BLaER1 treated with 17β-estradiol and CSF1 and Interleukin-3, amounts not matched to agents 10 nM and 100 nM (cell line): ENCODE data around the gene ARMS2.
A peak's percentile ranks its signal among the peaks of the same experiment; 100 is the strongest.

Experiments
- H3K27ac ChIP-seq, 11 experiments: shearing (Covaris generic); formaldehyde crosslinking; 2 replicates each; pipeline ENCODE4 v1.8.1; 2022
- H3K27me3 ChIP-seq, 11 experiments: shearing (Covaris generic); formaldehyde crosslinking; 2 replicates each; pipeline ENCODE4 v1.8.1; 2022
- H3K36me3 ChIP-seq, 11 experiments: shearing (Covaris generic); formaldehyde crosslinking; 2 replicates each; pipeline ENCODE4 v1.8.1; 2022
- H3K4me1 ChIP-seq, 10 experiments: shearing (Covaris generic); formaldehyde crosslinking; 2 replicates each; pipeline ENCODE4 v1.8.1; 2022
- H3K4me2 ChIP-seq, 11 experiments: shearing (Covaris generic); formaldehyde crosslinking; 2 replicates each; pipeline ENCODE4 v1.8.1; 2022
- H3K4me3 ChIP-seq, 10 experiments: shearing (Covaris generic); formaldehyde crosslinking; 2 replicates each; pipeline ENCODE4 v1.8.1; 2022
- H3K9ac ChIP-seq, 11 experiments: shearing (Covaris generic); formaldehyde crosslinking; 2 replicates each; pipeline ENCODE4 v1.8.1; 2022
- H3K9me3 ChIP-seq, 11 experiments: shearing (Covaris generic); formaldehyde crosslinking; replicated peaks in 1 of 11; 2 replicates each; pipeline ENCODE4 v1.8.1; 2022
- H4K20me1 ChIP-seq, 11 experiments: shearing (Covaris generic); formaldehyde crosslinking; 2 replicates each; pipeline ENCODE4 v1.8.1; 2022
- Cebpa-rat ChIP-seq, 11 experiments: shearing (Covaris generic); IDR thresholded peaks; 2 replicates each; pipeline ENCODE4 v1.8.1; 2022

Gene ARMS2

DNA sequence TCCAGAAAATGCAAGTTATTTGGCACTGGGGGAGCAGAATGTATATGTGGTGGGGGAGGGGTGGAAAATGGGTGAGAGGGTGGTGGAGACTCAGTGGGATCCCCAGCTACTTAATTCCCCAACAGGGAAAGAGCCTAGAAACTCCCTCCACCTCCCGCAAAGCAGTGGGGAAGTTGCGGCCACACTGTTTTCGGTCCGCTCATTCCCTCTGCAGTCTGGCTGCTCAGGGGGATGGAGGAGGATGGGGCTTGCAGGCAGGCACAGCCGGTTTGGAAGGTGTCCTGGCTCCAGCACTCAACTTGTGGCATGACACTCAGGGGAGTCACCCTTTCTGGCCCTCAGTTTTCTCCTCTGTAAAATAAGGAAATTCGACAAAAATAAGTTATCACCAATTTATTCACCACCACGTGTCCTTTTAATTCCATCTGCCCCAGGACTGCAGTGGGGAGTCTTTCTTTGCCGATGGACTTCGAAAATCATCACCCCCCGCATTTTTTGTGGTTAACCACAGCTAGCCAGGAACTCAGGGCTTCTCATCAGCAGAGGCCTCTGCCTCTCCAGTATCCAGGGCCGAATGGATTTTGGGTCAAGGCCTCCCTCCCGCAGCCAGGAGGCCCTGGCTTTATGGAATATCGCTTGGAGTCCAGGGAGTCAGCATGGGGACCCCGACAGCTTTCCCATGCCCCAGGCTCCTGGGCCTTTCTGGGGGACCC is 5.3 kb downstream of the ARMS2 start:
- peaks cover 0 to 11% (median 0%) of the 10 kb centered on the region in 10 experiments; a peak in 4 of 20 replicates for H3K4me1 ChIP-seq
- no peak for TF ChIP-seq Cebpa-rat (IDR thresholded peaks at IDR 0.05)
- H3K27ac ChIP-seq: no peak overlapping the region
- H3K27me3 ChIP-seq: no peaks in the 10 kb centered on the region
- H3K4me3 ChIP-seq: no peak overlapping the region
- peak overlapping the region in 4 of 11 experiments; percentile 18 to 29 (median 28); a peak in 3 of 22 replicates for H3K4me2 ChIP-seq
- no peak overlapping the region for H3K9ac ChIP-seq
- H3K36me3 ChIP-seq: no peaks in the 10 kb centered on the region
- peaks cover 11 to 33% (median 18%) of the 10 kb centered on the region in 11 experiments; a peak in 21 of 22 replicates for H3K9me3 ChIP-seq
- no peaks in the 10 kb centered on the region for H4K20me1 ChIP-seq

DNA sequence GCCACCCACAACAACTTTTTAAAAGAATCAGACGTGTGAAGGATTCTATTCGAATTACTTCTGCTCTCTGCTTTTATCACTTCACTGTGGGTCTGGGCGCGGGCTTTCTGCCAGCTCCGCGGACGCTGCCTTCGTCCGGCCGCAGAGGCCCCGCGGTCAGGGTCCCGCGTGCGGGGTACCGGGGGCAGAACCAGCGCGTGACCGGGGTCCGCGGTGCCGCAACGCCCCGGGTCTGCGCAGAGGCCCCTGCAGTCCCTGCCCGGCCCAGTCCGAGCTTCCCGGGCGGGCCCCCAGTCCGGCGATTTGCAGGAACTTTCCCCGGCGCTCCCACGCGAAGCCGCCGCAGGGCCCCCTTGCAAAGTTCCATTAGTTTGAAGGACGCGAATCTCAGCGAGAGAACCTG is 6.4 kb downstream of the ARMS2 start:
- Histone ChIP-seq H3K27me3 (no peaks in the 10 kb centered on the region), H4K20me1 (no peaks in the 10 kb centered on the region), H3K27ac (no peak overlapping the region), H3K4me1 (peaks cover 0 to 11% (median 0%) of the 10 kb centered on the region in 10 experiments; a peak in 4 of 20 replicates), H3K9ac (no peak overlapping the region), H3K4me2 (no peak overlapping the region), H3K36me3 (no peaks in the 10 kb centered on the region), H3K4me3 (no peak overlapping the region), H3K9me3 (peaks cover 11 to 33% (median 18%) of the 10 kb centered on the region in 11 experiments; a peak in 21 of 22 replicates)
- TF ChIP-seq Cebpa-rat (IDR thresholded peaks at IDR 0.05): no peak

DNA sequence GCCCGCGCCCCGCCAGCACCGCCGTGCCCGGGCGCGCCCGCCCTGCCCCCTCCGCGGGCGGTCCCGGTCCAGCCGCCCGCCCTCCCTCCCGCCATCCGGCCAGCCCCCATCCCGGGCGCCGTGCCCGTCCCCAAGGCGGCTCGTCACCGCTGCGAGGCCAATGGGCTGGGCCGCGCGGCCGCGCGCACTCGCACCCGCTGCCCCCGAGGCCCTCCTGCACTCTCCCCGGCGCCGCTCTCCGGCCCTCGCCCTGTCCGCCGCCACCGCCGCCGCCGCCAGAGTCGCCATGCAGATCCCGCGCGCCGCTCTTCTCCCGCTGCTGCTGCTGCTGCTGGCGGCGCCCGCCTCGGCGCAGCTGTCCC is 6.9 kb downstream of the ARMS2 start, which contains the start of gene HTRA1:
TSS of gene HTRA1 (plus strand) at position 187 of the 362 bp plus-strand sequence. CDS start at position 287, 100 bp downstream.
- Histone ChIP-seq H3K36me3 (no peaks in the 10 kb centered on the region), H3K9me3 (peaks cover 11 to 33% (median 18%) of the 10 kb centered on the region in 11 experiments; a peak in 21 of 22 replicates), H3K4me3 (no peak within 1 kb of the TSS), H3K27me3 (no peaks in the 10 kb centered on the region), H3K4me1 (peaks cover 0 to 14% (median 0%) of the 10 kb centered on the region in 10 experiments; a peak in 7 of 20 replicates), H3K27ac (no peak within 1 kb of the TSS), H4K20me1 (no peaks in the 10 kb centered on the region), H3K4me2 (no peak within 1 kb of the TSS), H3K9ac (no peak within 1 kb of the TSS)
- no peak for TF ChIP-seq Cebpa-rat (IDR thresholded peaks at IDR 0.05)

DNA sequence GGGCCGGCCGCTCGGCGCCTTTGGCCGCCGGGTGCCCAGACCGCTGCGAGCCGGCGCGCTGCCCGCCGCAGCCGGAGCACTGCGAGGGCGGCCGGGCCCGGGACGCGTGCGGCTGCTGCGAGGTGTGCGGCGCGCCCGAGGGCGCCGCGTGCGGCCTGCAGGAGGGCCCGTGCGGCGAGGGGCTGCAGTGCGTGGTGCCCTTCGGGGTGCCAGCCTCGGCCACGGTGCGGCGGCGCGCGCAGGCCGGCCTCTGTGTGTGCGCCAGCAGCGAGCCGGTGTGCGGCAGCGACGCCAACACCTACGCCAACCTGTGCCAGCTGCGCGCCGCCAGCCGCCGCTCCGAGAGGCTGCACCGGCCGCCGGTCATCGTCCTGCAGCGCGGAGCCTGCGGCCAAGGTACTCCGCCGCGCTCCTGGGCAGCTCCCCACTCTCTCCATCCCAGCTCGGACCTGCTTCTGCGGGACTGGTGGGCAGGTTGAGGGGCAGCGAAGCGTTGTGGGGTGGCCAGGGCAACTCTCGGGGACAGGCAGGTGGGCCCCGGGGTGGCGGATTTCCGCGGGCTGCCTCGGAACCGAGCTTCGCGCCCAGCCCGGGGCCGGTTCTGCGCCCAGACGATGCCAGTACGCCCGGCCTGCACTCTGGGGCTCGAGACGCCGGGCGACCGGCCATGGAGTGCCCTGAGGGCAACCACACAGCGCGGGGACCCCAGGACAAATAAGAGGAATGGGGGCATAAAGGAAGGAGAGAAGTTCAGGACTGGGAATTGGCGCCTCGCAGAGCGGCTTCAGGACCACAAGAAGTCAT is 7.5 kb downstream of the ARMS2 start:
- Histone ChIP-seq H3K27ac (no peak overlapping the region), H3K9ac (no peak overlapping the region), H4K20me1 (no peaks in the 10 kb centered on the region), H3K9me3 (peaks cover 11 to 33% (median 18%) of the 10 kb centered on the region in 11 experiments; a peak in 21 of 22 replicates), H3K4me1 (peaks cover 0 to 20% (median 3%) of the 10 kb centered on the region in 10 experiments; a peak in 9 of 20 replicates), H3K27me3 (no peaks in the 10 kb centered on the region), H3K4me2 (no peak overlapping the region), H3K36me3 (no peaks in the 10 kb centered on the region), H3K4me3 (no peak overlapping the region)
- no peak for TF ChIP-seq Cebpa-rat (IDR thresholded peaks at IDR 0.05)

DNA sequence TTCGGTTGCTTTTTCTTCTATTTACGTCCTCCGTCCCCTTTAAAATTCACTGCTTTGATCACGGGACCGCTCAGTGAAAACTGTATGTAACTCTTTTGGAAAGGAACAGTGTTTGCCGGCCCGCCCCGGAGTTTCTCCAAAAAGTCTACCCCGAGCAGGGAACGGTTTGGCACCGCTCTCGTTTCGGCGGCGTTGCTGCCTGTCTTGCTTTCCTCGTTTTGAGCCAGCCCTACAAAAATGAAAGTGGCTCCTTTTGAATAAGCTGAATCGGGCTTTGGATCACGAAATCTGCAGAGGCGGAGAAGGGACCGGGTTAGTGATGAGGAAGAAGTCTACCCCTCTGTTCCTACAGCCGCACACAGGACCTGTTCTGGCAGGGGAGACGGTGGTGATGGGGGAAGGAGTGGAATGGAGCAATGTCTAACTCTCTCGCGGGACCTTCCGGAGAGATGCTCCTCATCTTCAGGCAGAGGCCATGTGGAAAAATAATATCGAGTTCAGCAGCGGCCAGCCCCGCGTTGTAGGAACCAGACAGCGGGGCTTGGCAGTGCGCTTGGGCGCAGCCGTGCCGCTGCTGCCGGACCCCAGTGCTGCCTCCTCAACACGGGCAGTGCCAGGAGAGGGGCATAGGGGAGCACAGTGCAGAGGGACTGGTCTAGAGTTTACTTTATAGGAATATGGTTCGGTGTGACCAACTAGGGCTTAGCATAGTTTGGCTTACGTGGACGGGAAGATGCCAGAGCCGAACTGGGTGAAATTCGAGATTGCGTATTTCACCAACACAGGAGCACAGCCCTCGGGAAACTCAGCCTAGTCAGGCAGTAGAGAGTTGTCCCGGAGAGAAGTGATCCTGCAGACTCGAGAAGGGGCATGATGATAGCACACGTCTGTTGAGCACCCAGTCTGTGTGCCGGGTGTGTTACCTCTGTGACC is 8.3 kb downstream of the ARMS2 start:
- no peak overlapping the region for H3K4me3 ChIP-seq
- H3K27me3 ChIP-seq: no peaks in the 10 kb centered on the region
- no peaks in the 10 kb centered on the region for H3K36me3 ChIP-seq
- H3K9ac ChIP-seq: no peak overlapping the region
- no peaks in the 10 kb centered on the region for H4K20me1 ChIP-seq
- no peak for TF ChIP-seq Cebpa-rat (IDR thresholded peaks at IDR 0.05)
- H3K4me1 ChIP-seq: peaks cover 0 to 29% (median 12%) of the 10 kb centered on the region in 10 experiments; a peak in 11 of 20 replicates
- no peak overlapping the region for H3K4me2 ChIP-seq
- H3K27ac ChIP-seq: no peak overlapping the region
- peaks cover 11 to 36% (median 18%) of the 10 kb centered on the region in 11 experiments; a peak in 21 of 22 replicates for H3K9me3 ChIP-seq

DNA sequence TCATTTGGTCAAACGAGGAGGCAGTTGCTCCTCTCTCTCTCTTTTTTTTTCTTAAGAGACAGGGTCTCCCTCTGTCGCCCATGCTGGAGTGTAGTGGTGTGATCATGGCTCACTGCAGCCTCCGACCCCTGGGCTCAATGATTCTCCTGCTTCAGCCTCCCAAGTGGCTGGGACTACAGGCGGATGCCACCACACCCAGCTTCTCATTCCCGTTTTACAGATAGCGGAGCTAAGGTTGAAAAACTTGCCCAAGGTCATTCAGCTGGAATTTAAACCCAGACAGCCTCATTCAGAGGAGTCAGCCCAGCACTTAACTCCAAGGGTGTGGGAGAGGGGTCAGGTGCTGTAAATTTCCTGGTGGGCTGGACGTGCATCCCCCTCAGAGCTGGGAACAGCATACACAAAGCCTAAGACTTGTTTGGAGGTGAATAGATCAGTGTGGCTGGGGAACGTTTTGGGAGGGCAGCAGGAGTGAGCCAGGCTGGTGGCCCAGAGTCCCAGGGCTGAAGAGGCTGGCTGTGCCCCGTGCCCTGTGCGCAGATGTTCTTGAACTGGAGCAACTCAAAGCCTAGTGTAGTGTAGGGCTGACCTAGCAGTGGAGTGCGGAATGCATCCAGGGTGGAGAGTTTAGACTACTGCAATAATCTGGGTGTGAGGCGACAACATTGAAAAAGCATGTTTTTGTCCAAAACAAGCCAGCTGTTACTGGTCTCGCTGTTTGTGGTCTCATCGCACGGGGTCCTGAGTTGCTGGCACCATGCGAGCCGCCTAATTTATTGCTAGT is 9.2 kb downstream of the ARMS2 start:
- Histone ChIP-seq H3K36me3 (no peaks in the 10 kb centered on the region), H3K27ac (no peak overlapping the region), H3K4me2 (no peak overlapping the region), H3K9me3 (peaks cover 11 to 44% (median 18%) of the 10 kb centered on the region in 11 experiments; a peak in 21 of 22 replicates), H3K4me1 (peaks cover 0 to 37% (median 19%) of the 10 kb centered on the region in 10 experiments; a peak in 12 of 20 replicates), H3K27me3 (no peaks in the 10 kb centered on the region), H4K20me1 (no peaks in the 10 kb centered on the region), H3K9ac (no peak overlapping the region), H3K4me3 (no peak overlapping the region)
- TF ChIP-seq Cebpa-rat (IDR thresholded peaks at IDR 0.05): no peak

DNA sequence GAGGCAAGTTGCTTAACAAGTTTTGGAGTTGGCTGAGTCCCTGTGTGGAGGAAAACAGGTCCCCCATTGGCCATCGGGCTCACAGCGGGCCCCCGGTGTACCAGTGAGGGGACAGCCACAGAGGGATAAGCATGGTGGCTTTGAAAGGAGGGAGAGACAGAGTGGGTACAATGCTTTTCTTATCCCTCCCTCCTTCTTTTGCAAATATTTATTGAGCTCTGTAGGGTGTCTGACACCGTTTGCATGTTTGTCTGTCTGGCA is 9.7 kb downstream of the ARMS2 start:
- H3K36me3 ChIP-seq: no peaks in the 10 kb centered on the region
- H4K20me1 ChIP-seq: no peaks in the 10 kb centered on the region
- H3K9me3 ChIP-seq: peaks cover 11 to 46% (median 18%) of the 10 kb centered on the region in 11 experiments; a peak in 21 of 22 replicates
- TF ChIP-seq Cebpa-rat (IDR thresholded peaks at IDR 0.05): no peak
- H3K4me2 ChIP-seq: no peak overlapping the region
- no peak overlapping the region for H3K9ac ChIP-seq
- H3K27me3 ChIP-seq: no peaks in the 10 kb centered on the region
- no peak overlapping the region for H3K27ac ChIP-seq
- H3K4me3 ChIP-seq: no peak overlapping the region
- H3K4me1 ChIP-seq: peaks cover 0 to 43% (median 24%) of the 10 kb centered on the region in 10 experiments; a peak in 15 of 20 replicates

DNA sequence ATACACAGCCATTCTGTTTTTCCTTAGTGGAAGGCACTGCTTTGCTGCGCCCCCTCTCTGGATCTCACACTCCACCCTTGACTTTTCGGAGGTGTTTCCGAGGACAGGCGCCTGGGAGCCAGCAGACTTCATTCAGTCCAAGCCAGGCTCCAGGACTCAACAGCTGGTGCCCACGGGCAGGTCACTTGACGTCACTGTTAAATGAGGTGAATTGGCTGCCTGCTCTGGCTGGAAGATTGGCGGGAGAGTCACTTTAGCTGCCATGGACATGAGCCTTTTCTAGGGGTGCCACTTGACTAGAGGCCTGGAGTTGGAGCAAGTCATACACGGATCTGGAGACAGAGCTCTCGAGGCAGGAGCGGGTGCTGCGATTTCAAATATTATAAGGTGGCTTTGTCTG is 10.1 kb downstream of the ARMS2 start:
- Histone ChIP-seq H3K9ac (no peak overlapping the region), H3K9me3 (peaks cover 11 to 46% (median 18%) of the 10 kb centered on the region in 11 experiments; a peak in 21 of 22 replicates), H3K4me3 (no peak overlapping the region), H3K36me3 (no peaks in the 10 kb centered on the region), H3K4me1 (peaks cover 0 to 44% (median 28%) of the 10 kb centered on the region in 10 experiments; a peak in 15 of 20 replicates), H3K27me3 (no peaks in the 10 kb centered on the region), H3K27ac (no peak overlapping the region), H4K20me1 (no peaks in the 10 kb centered on the region), H3K4me2 (no peak overlapping the region)
- TF ChIP-seq Cebpa-rat (IDR thresholded peaks at IDR 0.05): no peak
